PFSK-1 (cell line): Measurements from ENCODE around the gene DPPA2.

Source experiments
- FOXP2 ChIP-seq: optimal IDR thresholded peaks from 2 replicates; pipeline ENCODE3; 2011; ENCODE audit warnings: borderline replicate concordance, control low read depth, inconsistent platforms; ENCODE audit not compliant: insufficient read depth; ENCODE audit errors: extremely low read length, extremely low read depth
- POLR2AphosphoS5 ChIP-seq: IDR thresholded peaks from 2 replicates; pipeline ENCODE4 v1.6.1; 2012; ENCODE audit warnings: low read depth, mild to moderate bottlenecking, control low read depth, low read length, moderate library complexity
- REST ChIP-seq, 2 experiments: IDR thresholded peaks; 2 replicates each; pipeline versions ENCODE4 v1.6.1 to v1.8.0; 2011 to 2012; ENCODE audit warnings: low read depth in 2 of 2, low read length in 2 of 2, control low read depth in 1 of 2, inconsistent platforms in 1 of 2, mild to moderate bottlenecking in 1 of 2, moderate library complexity in 1 of 2; ENCODE audit not compliant: insufficient read depth in 1 of 2
- SIN3A ChIP-seq: IDR thresholded peaks from 2 replicates; pipeline ENCODE4 v1.6.1; 2012; ENCODE audit warnings: mild to moderate bottlenecking, low read length, moderate library complexity, borderline replicate concordance; ENCODE audit not compliant: insufficient read depth
- TAF1 ChIP-seq: IDR thresholded peaks from 2 replicates; pipeline ENCODE4 v1.6.1; 2012; ENCODE audit warnings: low read length, control low read depth, borderline replicate concordance; ENCODE audit not compliant: insufficient read depth

GRCh38 chr3:109339714-109340648 lies 23.7 kb upstream of the DPPA2 start:
- TF ChIP-seq POLR2AphosphoS5 = no peak
- TF ChIP-seq REST (IDR thresholded peaks at IDR 0.05; ENCODE audit: insufficient read depth in 1 of 2, low read depth in 2 of 2, low read length in 2 of 2) = no peak
- no peak for TF ChIP-seq TAF1
- TF ChIP-seq SIN3A = no peak
- no peak for TF ChIP-seq FOXP2
